ENCODE results near the gene AFAP1. TPM values are rescaled to one million over a fixed set of nuclear protein-coding genes. Genes with fewer than 3 reads are reported as not detected.
A peak's percentile ranks its signal among the peaks of the same experiment; 100 is the strongest.

The AFAP1 gene
- total and polyA plus RNA-seq, 2 of the 8 experiments (the other 6 are each of a cell fraction or from before 2014, with no cell fraction given): 3.6 to 18.2 TPM

DNA sequence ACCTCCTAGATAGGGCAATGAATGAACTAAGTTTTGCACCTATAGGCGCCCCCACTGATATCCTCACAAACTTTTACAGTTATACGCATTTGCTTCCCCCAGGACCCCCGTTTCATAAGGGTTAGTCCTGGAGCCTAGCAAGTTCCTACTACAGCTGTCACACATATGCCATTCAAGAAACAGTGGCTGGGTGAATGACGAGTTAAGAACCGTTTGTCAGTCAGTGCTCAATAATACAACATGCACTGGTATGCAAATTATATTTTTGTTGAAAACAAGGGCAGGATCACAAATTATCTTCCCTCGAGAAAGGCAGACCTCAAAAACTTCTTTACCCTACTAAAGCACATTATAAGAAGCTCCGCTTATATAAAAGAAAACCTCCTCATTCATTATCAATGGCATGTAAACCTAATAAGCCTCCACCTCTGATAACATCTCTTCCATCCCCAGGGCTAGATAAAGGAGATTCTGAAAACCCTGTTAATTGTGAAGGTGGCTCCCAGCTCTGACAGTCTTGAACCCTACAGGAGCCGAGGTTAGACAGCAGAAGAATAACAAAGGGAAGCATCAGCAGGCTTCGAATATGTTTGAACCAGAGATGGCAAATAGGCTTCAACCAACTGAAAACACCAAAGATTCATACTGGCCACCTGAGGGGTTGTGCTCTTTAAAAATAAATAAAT lies 40.3 kb downstream of the AFAP1 start:
- H3K27ac ChIP-seq (ENCODE audit: low read depth, low read length): no peak overlapping the region
- no peak overlapping the region for H3K23ac ChIP-seq (ENCODE audit: insufficient read length)
- no peak overlapping the region for H2BK20ac ChIP-seq (ENCODE audit: low read length)
- H3K36me3 ChIP-seq (ENCODE audit: control insufficient read depth in 2 of 4, insufficient read depth in 4 of 4, low read length in 3 of 4): no peaks in the 10 kb centered on the region
- FAIRE-seq: no peak
- ChIA-PET CTCF (ENCODE audit: partially characterized antibody) (interaction anchor here (0.7 to 1.0 kb wide), 2 partner anchors 23 to 31 kb away, joined by 3 read pairs; no protein-coding TSS in a partner anchor), POLR2A (ENCODE audit: partially characterized antibody) (interaction anchor here (1.2 kb wide), 1 partner anchor 11 kb away, joined by 5 read pairs; no protein-coding TSS in a partner anchor)
- H2BK5ac ChIP-seq (ENCODE audit: low read depth, low read length): no peak overlapping the region
- no peak overlapping the region for H2BK12ac ChIP-seq (ENCODE audit: low read depth, low read length)
- peak in 1 of 2 experiments; percentile 13 for DNase-seq (ENCODE audit: low read depth in 1 of 2, low spot score in 2 of 2)
- no peak overlapping the region for H4K91ac ChIP-seq (replicated peaks; ENCODE audit: insufficient read length, low read length)
- H3K56ac ChIP-seq (replicated peaks; ENCODE audit: insufficient read length, low read depth, low read length): no peak overlapping the region
- H3K4me2 ChIP-seq (ENCODE audit: insufficient read depth in 1 of 2, low read depth in 2 of 2, low read length in 2 of 2): no peak overlapping the region
- H3K4me1 ChIP-seq (replicated peaks in 1 of 4; ENCODE audit: control insufficient read depth in 3 of 4, insufficient read depth in 4 of 4, low read length in 3 of 4): peaks cover 8 to 16% (median 15%) of the 10 kb centered on the region in 4 experiments
- H4K5ac ChIP-seq (ENCODE audit: insufficient read length, low read depth, low read length): no peak overlapping the region
- no peak overlapping the region for H3K9ac ChIP-seq (replicated peaks in 1 of 4; ENCODE audit: extremely low read depth in 1 of 4, low read depth in 3 of 4, low read length in 3 of 4)
- no peak overlapping the region for H4K8ac ChIP-seq (ENCODE audit: extremely low read depth, insufficient read depth, low read length)
- H2AFZ ChIP-seq (ENCODE audit: low read length): no peak overlapping the region
- no peak overlapping the region for H3K18ac ChIP-seq (ENCODE audit: extremely low read depth, low read length)
- peaks cover 0 to 26% of the 10 kb centered on the region in 2 experiments; a peak in 2 of 4 replicates for H3K79me2 ChIP-seq (ENCODE audit: control insufficient read depth in 1 of 2, insufficient read depth in 2 of 2, low read length in 2 of 2)
- H3K4me3 ChIP-seq (ENCODE audit: extremely low read depth in 1 of 4, insufficient read depth in 2 of 4, low read depth in 3 of 4, low read length in 4 of 4): no peak overlapping the region
- H3K4ac ChIP-seq (replicated peaks; ENCODE audit: insufficient read length, low read depth, low read length): no peak overlapping the region
- H3K14ac ChIP-seq (ENCODE audit: insufficient read length): no peak overlapping the region
- peaks cover 0 to 10% of the 10 kb centered on the region in 2 experiments for H4K20me1 ChIP-seq (replicated peaks in 1 of 2; ENCODE audit: control insufficient read depth in 1 of 2, insufficient read depth in 2 of 2, low read length in 2 of 2)
- no peaks in the 10 kb centered on the region for H3K27me3 ChIP-seq (replicated peaks in 1 of 4; ENCODE audit: control insufficient read depth in 3 of 4, extremely low read depth in 1 of 4, insufficient read depth in 3 of 4, low read length in 3 of 4)
- no peaks in the 10 kb centered on the region for H3K9me3 ChIP-seq (ENCODE audit: insufficient read depth in 2 of 2, low read depth in 1 of 2, low read length in 1 of 2)
- H2BK120ac ChIP-seq (replicated peaks; ENCODE audit: low read depth, low read length): peak overlapping the region; percentile 34
- H3K23me2 ChIP-seq (ENCODE audit: low read depth, low read length): no peaks in the 10 kb centered on the region; the same call in 1 of the 2 replicates
- no peak overlapping the region for H2AK5ac ChIP-seq (ENCODE audit: low read depth, low read length)
- WGBS, 2 experiments (ENCODE audit: extremely low coverage in 1 of 2, insufficient coverage in 1 of 2, insufficient read length in 1 of 2, insufficient replicate concordance in 2 of 2, low coverage in 1 of 2, low lambda C conversion rate in 2 of 2, missing lambda C conversion rate in 1 of 2): 62% methylated on average over 9 of the region's 9 CpGs; no CpG with 5 or more reads in 1 of the 2 experiments
- peaks cover 14% of the 10 kb centered on the region for H3K79me1 ChIP-seq (ENCODE audit: low read depth, low read length)
- H2BK15ac ChIP-seq (ENCODE audit: low read length): no peak overlapping the region
- TF ChIP-seq ATF3 (IDR thresholded peaks at IDR 0.05; ENCODE audit: insufficient read depth, low read depth, low read length) (no peak), TAF7 (optimal IDR thresholded peaks at IDR 0.05; ENCODE audit: borderline replicate concordance, low read depth, low read length) (no peak), CTBP2 (IDR thresholded peaks at IDR 0.05; ENCODE audit: borderline replicate concordance, insufficient read depth, insufficient read length, low read length) (no peak), KDM4A (IDR thresholded peaks at IDR 0.05; ENCODE audit: low read depth, low read length, severe bottlenecking) (no peak), POU5F1 (IDR thresholded peaks at IDR 0.05; ENCODE audit: low read depth, low read length) (no peak), GABPA (IDR thresholded peaks at IDR 0.05; ENCODE audit: borderline replicate concordance, insufficient read depth, low read length) (no peak), EP300 (IDR thresholded peaks at IDR 0.05; ENCODE audit: borderline replicate concordance in 1 of 2, low read depth in 2 of 2, low read length in 2 of 2) (no peak), SIN3A (conservative IDR thresholded peaks at IDR 0.05 in 1 of 2, IDR thresholded peaks at IDR 0.05 in 1 of 2; ENCODE audit: low read depth in 1 of 2, low read length in 2 of 2) (no peak), CBX5 (IDR thresholded peaks at IDR 0.05; ENCODE audit: low read depth, low read length) (no peak), ZNF274 (IDR thresholded peaks at IDR 0.05; ENCODE audit: borderline replicate concordance, extremely low read depth, low read length) (no peak)

Measured in H1 (cell line).